Activated B cell treated with CpG ODN at 0.5 μM for 24 hours (primary cell): Measurements from ENCODE around the gene MMP11. TPM values are rescaled to one million over a fixed set of nuclear protein-coding genes. Genes with fewer than 3 reads are reported as not detected.

Source experiments
- ATAC-seq: fragments of 200-7000 bp; cut with Tn5 transposase; one replicate; pipeline ENCODE4 v1.10.0; 2021; ENCODE audit warnings: low read depth, mild to moderate bottlenecking, moderate library complexity
- CTCF ChIA-PET: fragments of 350-600 bp; sonication (Branson Sonifier 250); formaldehyde crosslinking; loops from one replicate; lab custom pipeline; 2021; ENCODE audit warnings: antibody characterized with exemption; lab: Charles Lee
- POLR2A ChIA-PET: fragments of 350-600 bp; sonication (Branson Sonifier 250); formaldehyde crosslinking; loops from one replicate; lab custom pipeline; 2021; ENCODE audit warnings: antibody characterized with exemption; lab: Charles Lee
- DNase-seq: peaks from one replicate; pipeline ENCODE4 v3.0.0; 2022
- H3K27ac Mint-ChIP-seq: one replicate; pipeline ENCODE4 v1.8.0; 2020; ENCODE audit warnings: mixed read lengths
- H3K27me3 Mint-ChIP-seq: one replicate; pipeline ENCODE4 v1.8.0; 2021; ENCODE audit warnings: mixed read lengths
- H3K36me3 Mint-ChIP-seq: one replicate; pipeline ENCODE4 v1.8.0; 2021; ENCODE audit warnings: low read depth, mixed read lengths
- H3K4me1 Mint-ChIP-seq: one replicate; pipeline ENCODE4 v1.8.0; 2021; ENCODE audit warnings: mixed read lengths
- H3K4me3 Mint-ChIP-seq: one replicate; pipeline ENCODE4 v1.8.0; 2020; ENCODE audit warnings: mild to moderate bottlenecking, mixed read lengths
- H3K9me3 Mint-ChIP-seq: one replicate; pipeline ENCODE4 v1.8.0; 2020; ENCODE audit warnings: mixed read lengths
- intact Hi-C: fragments of 100-400 bp; cut with micrococcal nuclease; formaldehyde crosslinking; loops from one replicate; pipeline ENCODE4 v1.15.1; 2024
- total RNA-seq: library from RNA; stranded (reverse); gene quantifications from 2 replicates; pipeline ENCODE4 v1.2.3, GENCODE V29; 2022
- TF ChIP-seq, protein P1 (sequence below): fragments of 200-600 bp; IDR thresholded peaks from one replicate; pipeline ENCODE4 v1.8.0; 2022; ENCODE audit warnings: antibody characterized with exemption, mild to moderate bottlenecking

The MMP11 gene
- total RNA-seq, 1 donor from 2014 or later = 3.6 TPM

- ATAC-seq (no peak), DNase-seq (no peak)
- ChIA-PET CTCF (interaction anchor here (0.7 to 4.0 kb wide), 3 partner anchors 57 to 80 kb away, joined by 4 to 31 read pairs (median 7); no protein-coding TSS in a partner anchor), POLR2A (interaction anchor here (0.7 to 11.8 kb wide), 7 partner anchors 16 to 88 kb away, joined by 4 to 229 read pairs (median 5); partner anchors contain the start of genes SLC2A11, VPREB3 and ZNF70)
- Mint-ChIP-seq H3K4me3 (peak overlapping the region; percentile 57), H3K4me1 (peaks cover 67% of the 10 kb centered on the region), H3K27ac (peak overlapping the region; percentile 30), H3K36me3 (peaks cover 11% of the 10 kb centered on the region), H3K27me3 (no peaks in the 10 kb centered on the region), H3K9me3 (no peaks in the 10 kb centered on the region)
- TF ChIP-seq, protein P1, sequence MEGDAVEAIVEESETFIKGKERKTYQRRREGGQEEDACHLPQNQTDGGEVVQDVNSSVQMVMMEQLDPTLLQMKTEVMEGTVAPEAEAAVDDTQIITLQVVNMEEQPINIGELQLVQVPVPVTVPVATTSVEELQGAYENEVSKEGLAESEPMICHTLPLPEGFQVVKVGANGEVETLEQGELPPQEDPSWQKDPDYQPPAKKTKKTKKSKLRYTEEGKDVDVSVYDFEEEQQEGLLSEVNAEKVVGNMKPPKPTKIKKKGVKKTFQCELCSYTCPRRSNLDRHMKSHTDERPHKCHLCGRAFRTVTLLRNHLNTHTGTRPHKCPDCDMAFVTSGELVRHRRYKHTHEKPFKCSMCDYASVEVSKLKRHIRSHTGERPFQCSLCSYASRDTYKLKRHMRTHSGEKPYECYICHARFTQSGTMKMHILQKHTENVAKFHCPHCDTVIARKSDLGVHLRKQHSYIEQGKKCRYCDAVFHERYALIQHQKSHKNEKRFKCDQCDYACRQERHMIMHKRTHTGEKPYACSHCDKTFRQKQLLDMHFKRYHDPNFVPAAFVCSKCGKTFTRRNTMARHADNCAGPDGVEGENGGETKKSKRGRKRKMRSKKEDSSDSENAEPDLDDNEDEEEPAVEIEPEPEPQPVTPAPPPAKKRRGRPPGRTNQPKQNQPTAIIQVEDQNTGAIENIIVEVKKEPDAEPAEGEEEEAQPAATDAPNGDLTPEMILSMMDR = no peak
- intact Hi-C loops = loop anchor here (5.0 to 10.0 kb wide), 3 partner anchors 52 to 227 kb away; no protein-coding TSS in a partner anchor
Observed at GRCh38 chr22:23769321-23769965, 3.2 kb upstream of the MMP11 start.

DNA sequence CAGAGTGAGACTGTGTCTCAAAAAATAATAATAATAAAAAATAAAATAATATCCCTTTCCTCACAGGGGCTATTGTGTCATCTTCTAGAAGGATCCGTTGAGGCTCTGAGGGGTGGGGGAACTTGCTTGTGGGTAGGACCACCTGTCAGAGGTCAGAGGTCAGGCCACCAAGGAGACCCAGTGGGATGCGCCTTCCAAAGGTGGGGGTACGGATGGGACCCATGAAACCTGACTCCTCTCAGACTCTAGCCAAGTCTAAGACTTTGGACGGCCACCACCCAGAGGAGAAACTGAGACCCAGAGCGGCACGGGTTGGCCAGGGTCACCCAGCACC lies 367 bp upstream of the MMP11 start:
- intact Hi-C loops = loop anchor here (2.0 to 5.0 kb wide), 2 partner anchors 29 to 185 kb away; no protein-coding TSS in a partner anchor
- ChIA-PET CTCF (interaction anchor here (1.6 to 2.5 kb wide), 5 partner anchors 15 to 86 kb away, joined by 4 to 33 read pairs (median 5); partner anchors contain the start of gene SLC2A11), POLR2A (interaction anchor here (0.6 to 11.8 kb wide), 12 partner anchors 9 to 85 kb away, joined by 3 to 229 read pairs (median 4); partner anchors contain the start of genes DERL3, SLC2A11, SMARCB1 and VPREB3)
- TF ChIP-seq, protein P1 = no peak
- Mint-ChIP-seq H3K4me1 (peaks cover 49% of the 10 kb centered on the region), H3K36me3 (peaks cover 1% of the 10 kb centered on the region), H3K27me3 (no peaks in the 10 kb centered on the region), H3K27ac (no peak overlapping the region), H3K9me3 (no peaks in the 10 kb centered on the region), H3K4me3 (peak overlapping the region; percentile 67)
- DNase-seq = no peak
- ATAC-seq = no peak

- no peaks in the 10 kb centered on the region for H3K9me3 Mint-ChIP-seq
- ChIA-PET POLR2A (interaction anchor here (0.9 to 11.8 kb wide), 8 partner anchors 14 to 84 kb away, joined by 3 to 229 read pairs (median 12); partner anchors contain the start of genes SLC2A11, SMARCB1, VPREB3 and ZNF70), CTCF (interaction anchor here (1.6 kb wide), 1 partner anchor 73 kb away, joined by 5 read pairs; no protein-coding TSS in a partner anchor)
- DNase-seq (no peak), ATAC-seq (no peak)
- H3K4me3 Mint-ChIP-seq = peak overlapping the region; percentile 84
- no peaks in the 10 kb centered on the region for H3K36me3 Mint-ChIP-seq
- peak overlapping the region; percentile 63 for H3K27ac Mint-ChIP-seq
- H3K27me3 Mint-ChIP-seq = no peaks in the 10 kb centered on the region
- H3K4me1 Mint-ChIP-seq = peaks cover 42% of the 10 kb centered on the region
- TF ChIP-seq, protein P1 = no peak
- intact Hi-C loops = loop anchor here (1.0 to 5.0 kb wide), 3 partner anchors 13 to 184 kb away; partner anchors contain the start of gene SMARCB1
Observed at GRCh38 chr22:23773483-23774113, 949 bp downstream of the MMP11 start.

DNA sequence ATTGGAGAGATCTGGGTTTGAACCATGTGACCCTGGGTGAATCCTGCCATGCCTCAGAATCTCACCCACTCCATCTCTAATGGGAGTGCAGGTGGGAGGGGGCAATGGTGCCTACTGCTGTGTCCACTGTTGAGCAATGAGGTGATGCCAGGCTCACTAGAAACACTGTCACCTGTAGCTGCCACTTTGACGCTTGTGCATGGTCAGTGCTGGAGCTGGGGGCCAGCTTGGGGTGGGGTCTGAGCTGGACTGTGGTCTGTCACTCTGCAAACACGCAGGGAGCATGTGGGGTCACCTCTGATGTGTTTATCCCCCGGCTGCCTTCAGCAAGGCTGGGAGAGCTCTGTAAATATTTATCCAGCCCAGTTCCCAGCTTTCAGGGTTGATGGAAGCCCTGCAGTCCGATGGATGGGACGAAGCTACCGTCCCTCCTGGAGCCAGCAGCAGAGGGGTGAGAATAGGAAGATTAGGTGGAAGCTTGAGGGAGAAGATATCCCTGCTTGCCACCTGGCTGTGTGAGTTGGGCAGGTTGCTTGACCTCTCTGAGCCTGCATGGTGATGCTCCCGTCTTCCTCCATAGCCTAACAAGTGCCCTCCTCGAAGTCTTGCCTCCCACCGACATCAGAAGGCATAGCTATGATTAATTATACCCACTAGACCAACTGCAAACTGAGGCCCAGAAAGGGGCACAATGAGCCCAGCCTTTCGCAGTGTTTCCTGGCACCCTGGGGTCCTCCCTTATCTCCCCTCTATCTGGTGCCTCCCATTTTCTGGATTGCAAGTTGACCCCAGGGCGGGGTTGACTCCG lies 1.7 kb downstream of the MMP11 start:
- H3K27ac Mint-ChIP-seq = no peak overlapping the region
- H3K4me1 Mint-ChIP-seq = peaks cover 36% of the 10 kb centered on the region

More for the DNA sequence above, 1.7 kb downstream of the MMP11 start:
- no peak for ATAC-seq
- Mint-ChIP-seq H3K27me3 (no peaks in the 10 kb centered on the region), H3K36me3 (no peaks in the 10 kb centered on the region), H3K9me3 (no peaks in the 10 kb centered on the region), H3K4me3 (no peak overlapping the region)
- TF ChIP-seq, protein P1 = no peak
- CTCF ChIA-PET = interaction anchor here (0.9 to 1.6 kb wide), 3 partner anchors 9 to 75 kb away, joined by 3 to 5 read pairs (median 3); no protein-coding TSS in a partner anchor
- intact Hi-C loops = loop anchor here (5.0 kb wide), 1 partner anchor 183 kb away; no protein-coding TSS in a partner anchor
- POLR2A ChIA-PET = interaction anchor here (0.9 to 11.8 kb wide), 5 partner anchors 21 to 83 kb away, joined by 3 to 229 read pairs (median 4); partner anchors contain the start of genes SLC2A11, VPREB3 and ZNF70
- no peak for DNase-seq
